Keratinocyte (primary cell): ENCODE data around the gene ATP5IF1. TPM values are rescaled to one million over a fixed set of nuclear protein-coding genes. Genes with fewer than 3 reads are reported as not detected.

Experiments
- DNase-seq: peaks from one replicate; pipeline ENCODE4 v3.0.0-alpha.2; 2011; ENCODE audit warnings: low read depth, missing footprints, low spot score
- FAIRE-seq: peaks from 2 replicates; lab custom pipeline; 2011; peaks lifted over from hg19 to GRCh38; lab: Jason Lieb, UNC
- H2AFZ ChIP-seq: 2 replicates; pipeline ENCODE4 v1.6.0; 2012; ENCODE audit warnings: low read length, control low read depth, inconsistent platforms; ENCODE audit not compliant: control insufficient read depth
- H3K27ac ChIP-seq: 2 replicates; pipeline ENCODE4 v1.5.1; 2011; ENCODE audit warnings: low read length; ENCODE audit not compliant: control insufficient read depth, insufficient read depth
- H3K27me3 ChIP-seq: 3 replicates; pipeline ENCODE4 v1.6.0; 2011; ENCODE audit warnings: low read length; ENCODE audit not compliant: control insufficient read depth, insufficient read depth; ENCODE audit errors: extremely low read depth
- H3K36me3 ChIP-seq, 2 experiments: 2 replicates in 1 of 2; 3 replicates in 1 of 2; pipeline ENCODE4 v1.5.1; 2011; ENCODE audit warnings: low read length in 2 of 2, mild to moderate bottlenecking in 1 of 2; ENCODE audit not compliant: control insufficient read depth in 2 of 2, insufficient read depth in 2 of 2; ENCODE audit errors: extremely low read depth in 1 of 2
- H3K4me1 ChIP-seq: 3 replicates; pipeline ENCODE4 v1.5.1; 2011; ENCODE audit warnings: low read length; ENCODE audit not compliant: control insufficient read depth, insufficient read depth; ENCODE audit errors: extremely low read depth
- H3K4me2 ChIP-seq: 3 replicates; pipeline ENCODE4 v1.6.0; 2011; ENCODE audit warnings: low read depth, low read length; ENCODE audit not compliant: control insufficient read depth, insufficient read depth; ENCODE audit errors: extremely low read depth
- H3K4me3 ChIP-seq, 3 experiments: fragments of 200-600 bp in 1 of 3; sonication (generic) in 1 of 3; 2 replicates in 2 of 3; 3 replicates in 1 of 3; pipeline ENCODE4 v1.5.1; 2011 to 2016; ENCODE audit warnings: low read length in 3 of 3, mild to moderate bottlenecking in 3 of 3, control low read depth in 2 of 3, inconsistent platforms in 1 of 3, low read depth in 1 of 3, mixed read lengths in 1 of 3, mixed run types in 1 of 3, moderate library complexity in 1 of 3; ENCODE audit not compliant: control insufficient read depth in 2 of 3, insufficient read depth in 2 of 3; ENCODE audit errors: extremely low read depth in 1 of 3
- H3K79me2 ChIP-seq: 2 replicates; pipeline ENCODE4 v1.6.0; 2012; ENCODE audit warnings: low read length; ENCODE audit not compliant: control insufficient read depth, insufficient read depth
- H3K9ac ChIP-seq: 3 replicates; pipeline ENCODE4 v1.6.0; 2011; ENCODE audit warnings: low read length; ENCODE audit not compliant: control insufficient read depth, insufficient read depth; ENCODE audit errors: extremely low read depth
- H3K9me1 ChIP-seq: 3 replicates; pipeline ENCODE4 v1.6.0; 2011; ENCODE audit warnings: low read length; ENCODE audit not compliant: control insufficient read depth, insufficient read depth; ENCODE audit errors: extremely low read depth
- H3K9me3 ChIP-seq: 2 replicates; pipeline ENCODE4 v1.5.1; 2012; ENCODE audit warnings: low read depth, low read length; ENCODE audit not compliant: control insufficient read depth
- H4K20me1 ChIP-seq: 3 replicates; pipeline ENCODE4 v1.6.0; 2011; ENCODE audit warnings: low read length; ENCODE audit not compliant: control insufficient read depth, insufficient read depth; ENCODE audit errors: extremely low read depth
- EZH2 ChIP-seq: IDR thresholded peaks from one replicate; pipeline ENCODE4 v1.6.1; 2012; ENCODE audit warnings: inconsistent platforms, mild to moderate bottlenecking, low read length, moderate library complexity
- dilution Hi-C: fragments of 300-500 bp; cut with MboI; formaldehyde crosslinking; loops from one replicate; pipeline ENCODE4 v1.7.0; 2020; ENCODE audit warnings: low sequenced_read_pairs; ENCODE audit not compliant: extremely low pct_ligation_motif_present
- polyA plus RNA-seq, 5 experiments: library from polyadenylated mRNA; depleted of rRNA in 3 of 5; stranded (reverse) in 3 of 5; stranded (forward) in 1 of 5; unstranded in 1 of 5; fragments of >200 nt; gene quantifications; 1 replicate in 1 of 5; 2 replicates in 3 of 5; 3 replicates in 1 of 5; pipeline versions ENCODE4 v1.2.1 to v1.2.3, GENCODE V29; 2011 to 2012; ENCODE audit warnings: missing spikeins in 2 of 5, low read depth in 1 of 5, low replicate concordance in 1 of 5
- TF ChIP-seq, protein P1 (sequence below), 3 experiments: IDR thresholded peaks in 1 of 3; conservative IDR thresholded peaks in 1 of 3; optimal IDR thresholded peaks in 1 of 3; 2 replicates in 2 of 3; 3 replicates in 1 of 3; pipeline versions ENCODE3 to v1.5.1; 2011; ENCODE audit warnings: low read length in 3 of 3, mild to moderate bottlenecking in 3 of 3, moderate library complexity in 2 of 3, control low read depth in 1 of 3, inconsistent platforms in 1 of 3; ENCODE audit not compliant: insufficient read depth in 2 of 3; ENCODE audit errors: extremely low read depth in 1 of 3

ATP5IF1 gene
- polyA plus RNA-seq, 1 donor (not counting 4 experiments of a cell fraction or from before 2014, with no cell fraction given), result 332 TPM

DNA sequence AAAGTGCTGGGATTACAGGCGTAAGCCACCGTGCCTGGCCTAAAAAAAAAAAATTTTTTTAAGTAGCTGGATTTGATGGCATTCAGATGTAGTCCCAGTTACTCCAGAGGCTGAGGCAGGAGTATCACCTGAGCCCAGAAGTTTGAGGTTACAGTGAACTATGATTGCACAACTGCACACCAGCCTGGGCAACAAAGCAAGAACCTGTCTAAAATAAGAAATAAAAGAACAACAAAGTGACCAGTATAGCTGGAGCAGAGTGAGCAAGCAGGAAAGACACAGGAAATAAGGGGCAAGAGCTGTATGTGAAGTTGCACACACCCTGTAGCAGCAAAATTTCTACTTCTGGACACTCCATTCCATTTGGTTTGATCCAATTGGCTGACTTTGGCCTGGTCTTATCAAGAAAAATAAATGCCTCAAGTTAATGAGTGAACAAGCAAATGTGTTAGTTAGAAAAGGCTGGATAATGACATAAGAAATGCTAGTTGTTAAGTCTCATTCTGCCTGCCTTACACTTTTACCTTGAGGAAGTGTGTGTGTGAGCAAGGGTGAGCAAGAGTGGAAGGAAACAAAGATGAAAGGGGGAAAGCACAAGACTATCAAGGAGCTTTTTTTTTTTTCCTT, 7.9 kb downstream of the ATP5IF1 start:
- H3K9me1 ChIP-seq, result no peaks in the 10 kb centered on the region
- DNase-seq (no peak), FAIRE-seq (no peak)
- no peaks in the 10 kb centered on the region for H3K79me2 ChIP-seq
- no peaks in the 10 kb centered on the region for H3K27me3 ChIP-seq
- H4K20me1 ChIP-seq, result no peaks in the 10 kb centered on the region
- dilution Hi-C loops, result no loop called here
- peaks cover 51% of the 10 kb centered on the region for H3K4me1 ChIP-seq
- no peak overlapping the region for H2AFZ ChIP-seq
- H3K4me3 ChIP-seq, result no peak overlapping the region
- no peaks in the 10 kb centered on the region for H3K9me3 ChIP-seq
- H3K27ac ChIP-seq, result no peak overlapping the region
- H3K9ac ChIP-seq, result no peak overlapping the region
- peaks cover 0 to 1% of the 10 kb centered on the region in 2 experiments for H3K36me3 ChIP-seq
- H3K4me2 ChIP-seq, result no peak overlapping the region
- TF ChIP-seq, protein P1, sequence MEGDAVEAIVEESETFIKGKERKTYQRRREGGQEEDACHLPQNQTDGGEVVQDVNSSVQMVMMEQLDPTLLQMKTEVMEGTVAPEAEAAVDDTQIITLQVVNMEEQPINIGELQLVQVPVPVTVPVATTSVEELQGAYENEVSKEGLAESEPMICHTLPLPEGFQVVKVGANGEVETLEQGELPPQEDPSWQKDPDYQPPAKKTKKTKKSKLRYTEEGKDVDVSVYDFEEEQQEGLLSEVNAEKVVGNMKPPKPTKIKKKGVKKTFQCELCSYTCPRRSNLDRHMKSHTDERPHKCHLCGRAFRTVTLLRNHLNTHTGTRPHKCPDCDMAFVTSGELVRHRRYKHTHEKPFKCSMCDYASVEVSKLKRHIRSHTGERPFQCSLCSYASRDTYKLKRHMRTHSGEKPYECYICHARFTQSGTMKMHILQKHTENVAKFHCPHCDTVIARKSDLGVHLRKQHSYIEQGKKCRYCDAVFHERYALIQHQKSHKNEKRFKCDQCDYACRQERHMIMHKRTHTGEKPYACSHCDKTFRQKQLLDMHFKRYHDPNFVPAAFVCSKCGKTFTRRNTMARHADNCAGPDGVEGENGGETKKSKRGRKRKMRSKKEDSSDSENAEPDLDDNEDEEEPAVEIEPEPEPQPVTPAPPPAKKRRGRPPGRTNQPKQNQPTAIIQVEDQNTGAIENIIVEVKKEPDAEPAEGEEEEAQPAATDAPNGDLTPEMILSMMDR (optimal IDR thresholded peaks at IDR 0.05 in 1 of 3, IDR thresholded peaks at IDR 0.05 in 1 of 3, conservative IDR thresholded peaks at IDR 0.05 in 1 of 3; ENCODE audit: extremely low read depth in 1 of 3, insufficient read depth in 2 of 3, low read length in 3 of 3), result no peak
- no peak for TF ChIP-seq EZH2

DNA sequence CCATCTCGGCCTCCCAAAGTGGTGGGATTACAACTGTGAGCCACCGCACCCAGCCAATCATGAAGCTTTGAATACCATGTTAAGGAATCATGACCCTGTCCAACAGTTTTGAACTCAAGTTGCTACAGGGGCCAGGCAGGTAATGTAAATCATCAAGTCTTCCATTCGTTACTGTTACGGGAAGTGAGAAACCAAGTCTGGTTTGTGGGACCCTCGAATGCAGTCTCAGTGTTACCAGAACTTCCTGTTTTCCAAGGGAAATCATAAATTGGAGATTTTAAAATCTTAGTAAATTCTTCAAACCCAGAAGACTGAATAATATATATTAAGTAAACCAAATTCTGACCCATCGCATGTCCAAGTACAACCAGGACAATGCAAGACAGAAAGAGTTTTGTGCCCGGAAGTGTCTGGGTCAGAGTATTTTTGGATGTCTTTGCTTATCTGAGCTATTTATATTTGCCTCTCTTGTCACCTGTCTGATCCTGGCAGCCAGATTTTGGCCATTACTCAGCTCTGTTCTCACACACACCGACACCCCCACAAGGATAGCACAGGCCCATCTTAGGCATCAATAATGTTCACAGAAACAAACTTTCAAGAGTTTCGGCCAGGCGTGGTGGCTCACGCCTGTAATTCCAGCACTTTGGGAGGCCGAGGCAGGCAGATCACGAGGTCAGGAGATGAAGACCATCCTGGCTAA, 8.8 kb downstream of the ATP5IF1 start:
- Histone ChIP-seq H3K4me1 (peaks cover 51% of the 10 kb centered on the region), H2AFZ (no peak overlapping the region), H3K9me1 (no peaks in the 10 kb centered on the region), H3K4me3 (no peak overlapping the region), H3K27me3 (no peaks in the 10 kb centered on the region), H3K36me3 (peaks cover 0 to 1% of the 10 kb centered on the region in 2 experiments), H3K9me3 (no peaks in the 10 kb centered on the region), H3K9ac (no peak overlapping the region), H3K27ac (no peak overlapping the region), H3K4me2 (no peak overlapping the region), H4K20me1 (no peaks in the 10 kb centered on the region), H3K79me2 (no peaks in the 10 kb centered on the region)
- dilution Hi-C loops, result no loop called here
- FAIRE-seq (no peak), DNase-seq (no peak)
- TF ChIP-seq EZH2, result no peak
- TF ChIP-seq, protein P1 (optimal IDR thresholded peaks at IDR 0.05 in 1 of 3, IDR thresholded peaks at IDR 0.05 in 1 of 3, conservative IDR thresholded peaks at IDR 0.05 in 1 of 3; ENCODE audit: extremely low read depth in 1 of 3, insufficient read depth in 2 of 3, low read length in 3 of 3), result no peak
